Inflammatory macrophage treated with lipopolysaccharide for 1 hour (primary cell): ENCODE results near the gene TRERF1.

ENCODE experiments used
- DNase-seq, 2 donors: peaks; one replicate each; pipeline ENCODE4 v3.0.0-alpha.2; 2020 to 2022

The TRERF1 gene

DNA sequence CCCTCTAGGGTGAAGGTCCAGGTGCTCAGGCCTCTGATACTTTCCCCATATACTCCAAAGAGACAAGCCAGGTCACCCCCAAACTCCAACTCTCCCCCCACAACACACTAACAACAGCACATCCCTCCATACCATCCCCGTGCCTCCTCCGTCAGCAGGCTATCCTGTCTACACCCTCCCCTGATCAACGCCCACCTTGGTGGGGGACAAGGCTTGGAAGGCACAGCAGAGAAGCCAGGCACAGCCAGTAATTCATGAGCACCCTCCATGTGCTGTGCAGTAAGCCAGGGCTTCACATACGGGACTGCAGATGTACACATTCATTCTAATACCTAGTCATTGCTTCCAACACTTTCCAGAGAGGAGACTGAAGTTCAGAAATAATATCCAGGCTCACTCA, 57.6 kb downstream of the TRERF1 start:
- DNase-seq, result no peak

DNA sequence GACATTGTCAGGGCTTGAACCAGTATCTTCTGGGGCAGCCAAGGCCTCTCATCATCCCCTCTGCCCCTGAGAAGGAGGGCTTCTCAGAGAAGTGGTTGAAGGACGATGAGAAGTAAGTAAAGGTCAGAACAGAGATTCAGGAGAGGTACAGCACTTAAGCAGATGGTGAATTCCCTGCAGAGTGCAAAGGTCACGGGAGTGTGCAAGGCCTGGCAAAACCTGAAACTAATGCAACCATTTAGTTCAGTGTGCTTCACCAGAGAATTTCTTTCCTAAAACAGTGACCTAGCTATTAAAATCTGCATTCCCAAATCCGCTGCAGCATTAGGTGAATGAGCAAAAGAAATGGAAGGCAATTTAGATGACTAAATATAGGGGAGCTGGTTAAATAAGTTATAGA, 58.4 kb downstream of the TRERF1 start:
- no peak for DNase-seq

DNA sequence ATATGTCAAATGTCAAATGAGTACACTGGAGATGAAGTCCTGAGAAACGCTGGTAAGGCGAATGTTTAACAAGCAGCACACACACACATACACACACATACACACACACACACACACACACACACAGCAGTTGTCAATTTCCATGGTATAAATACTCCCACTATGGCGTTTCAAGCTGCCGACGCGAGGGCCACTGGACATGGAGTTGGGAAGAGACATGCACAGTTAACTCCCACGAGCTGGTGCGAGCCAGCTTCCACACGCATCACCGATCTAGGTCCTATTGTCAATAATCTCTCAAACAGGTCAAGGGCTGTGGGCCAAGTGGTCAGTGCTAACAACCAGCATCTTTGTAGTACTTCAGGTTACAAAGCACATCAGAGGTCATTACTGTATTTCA, 58.9 kb downstream of the TRERF1 start:
- no peak for DNase-seq

DNA sequence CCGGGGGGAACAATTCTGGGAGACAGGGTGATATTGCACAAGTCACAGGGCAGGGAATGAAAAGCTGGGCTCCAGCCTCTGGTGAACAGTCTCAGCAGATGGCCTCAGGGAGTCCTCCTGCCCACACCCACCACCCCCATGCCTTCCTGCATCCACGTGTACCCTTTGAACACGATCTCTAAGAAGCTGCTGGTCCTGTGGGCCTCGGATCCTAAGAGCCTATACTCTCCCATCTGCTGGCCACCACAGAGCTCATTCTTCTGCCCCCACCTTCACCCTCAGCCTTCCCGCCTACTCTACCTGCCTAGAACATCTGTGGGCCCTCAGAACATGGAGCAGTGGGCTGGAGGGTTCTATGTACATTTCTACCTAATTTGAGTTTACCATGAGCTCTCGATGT, 60.3 kb downstream of the TRERF1 start:
- no peak for DNase-seq

DNA sequence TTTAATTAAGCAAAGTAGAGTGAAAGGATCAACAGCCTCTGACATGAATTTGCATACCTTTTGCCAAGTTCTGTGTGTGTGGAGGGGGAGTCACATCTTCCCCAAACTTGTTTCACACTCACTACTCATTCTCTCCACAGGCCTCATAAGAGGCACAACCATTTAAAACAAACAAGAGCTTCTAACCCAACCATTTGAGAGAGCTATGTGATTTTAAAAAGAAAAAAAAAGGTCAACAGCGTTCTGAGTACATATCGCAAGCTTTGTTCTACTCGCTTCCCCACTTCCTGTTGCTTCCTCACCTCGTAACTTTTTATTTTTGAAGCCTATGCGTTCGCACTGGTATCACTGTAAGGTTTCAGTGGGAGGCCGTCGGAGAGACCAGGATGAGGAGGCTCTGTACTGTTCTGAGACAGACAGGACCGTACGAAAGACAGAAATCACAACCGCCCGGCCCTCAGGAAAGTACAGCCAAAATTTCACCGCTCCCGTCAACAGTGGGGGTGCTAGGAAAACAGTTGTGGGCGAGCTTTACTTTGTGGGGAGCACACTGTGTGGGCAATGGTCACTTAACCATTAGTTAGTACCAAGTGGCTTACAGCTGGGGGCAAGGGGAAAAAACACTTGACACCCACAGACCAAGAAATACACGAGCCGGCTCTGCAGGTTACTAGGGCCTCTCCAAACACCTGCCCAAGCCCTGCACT, 61.3 kb downstream of the TRERF1 start:
- no peak for DNase-seq

DNA sequence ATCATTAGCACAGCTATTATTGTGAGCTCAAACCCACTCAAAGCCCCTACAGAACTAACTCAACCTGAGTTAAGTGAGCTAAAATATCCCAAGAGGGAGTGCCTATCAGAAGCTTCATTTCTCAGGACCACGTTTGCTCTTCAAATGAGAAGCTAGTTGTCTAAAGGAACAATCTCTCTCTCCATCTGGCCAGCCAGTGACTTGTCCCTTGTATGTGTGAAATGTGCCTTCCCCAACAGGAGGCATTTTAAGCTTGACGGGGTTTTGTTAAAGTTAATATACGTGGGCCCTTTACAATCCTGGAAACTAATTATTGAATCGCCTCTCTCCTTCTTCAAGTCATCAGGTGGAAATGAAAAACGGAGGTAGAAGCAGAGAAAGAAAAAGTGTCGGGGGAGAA, 62.0 kb downstream of the TRERF1 start:
- DNase-seq, result no peak

DNA sequence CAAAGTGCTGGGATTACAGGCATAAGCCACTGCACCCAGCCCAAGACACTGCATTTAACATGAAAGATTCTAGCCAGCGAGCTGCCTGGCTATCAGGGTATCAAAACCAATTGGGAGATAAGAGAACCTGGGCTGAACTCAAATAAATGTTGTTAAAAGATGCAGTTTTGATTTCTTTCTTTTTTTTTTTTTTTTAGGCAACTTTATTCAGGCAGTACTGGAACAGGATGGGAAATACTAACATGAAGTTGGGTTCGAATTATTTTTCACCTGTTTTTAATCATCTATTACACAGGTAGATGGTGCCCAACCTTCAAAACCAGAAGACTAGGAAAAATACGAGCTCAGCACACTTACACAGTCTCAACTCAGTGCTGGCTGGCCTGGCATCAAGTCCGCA, 63.7 kb downstream of the TRERF1 start:
- DNase-seq, result no peak

DNA sequence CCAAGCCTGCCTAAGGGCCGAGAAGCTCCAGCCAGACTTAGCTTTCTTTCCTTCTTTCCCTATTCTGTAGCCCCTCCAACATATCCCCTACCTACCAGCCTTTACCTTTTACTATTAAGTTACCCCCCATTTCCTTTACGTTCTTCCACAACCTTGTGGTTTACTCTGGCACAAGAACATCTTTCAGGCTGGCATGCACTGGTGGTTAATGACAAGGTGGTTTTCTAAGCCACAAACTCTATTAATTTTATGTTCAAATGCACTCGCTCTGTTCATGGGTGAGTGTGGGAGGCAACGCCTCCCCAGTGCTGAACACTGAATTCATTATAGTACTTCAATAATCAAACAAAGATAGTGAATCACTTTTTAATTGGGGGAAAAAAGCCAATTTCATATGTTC, 64.4 kb downstream of the TRERF1 start:
- DNase-seq, result no peak

DNA sequence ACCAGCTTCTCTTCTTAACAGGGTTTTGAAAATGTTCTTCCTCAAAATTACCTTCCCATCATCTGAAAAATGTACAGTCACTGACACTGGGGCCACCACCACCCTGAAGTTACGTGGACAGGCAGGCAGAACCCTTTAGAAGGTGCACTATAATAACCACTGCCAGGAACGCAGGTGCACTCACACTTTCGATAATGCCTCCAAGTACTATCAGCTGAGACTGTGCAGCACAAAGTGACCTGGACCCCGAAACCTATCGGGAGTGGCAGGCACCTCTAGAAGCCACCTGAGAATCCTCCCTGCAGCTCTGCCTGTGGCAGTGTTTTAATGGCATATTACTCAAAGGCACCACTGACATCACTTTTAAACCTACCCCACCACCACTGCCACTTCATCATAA, 66.4 kb downstream of the TRERF1 start:
- no peak for DNase-seq

DNA sequence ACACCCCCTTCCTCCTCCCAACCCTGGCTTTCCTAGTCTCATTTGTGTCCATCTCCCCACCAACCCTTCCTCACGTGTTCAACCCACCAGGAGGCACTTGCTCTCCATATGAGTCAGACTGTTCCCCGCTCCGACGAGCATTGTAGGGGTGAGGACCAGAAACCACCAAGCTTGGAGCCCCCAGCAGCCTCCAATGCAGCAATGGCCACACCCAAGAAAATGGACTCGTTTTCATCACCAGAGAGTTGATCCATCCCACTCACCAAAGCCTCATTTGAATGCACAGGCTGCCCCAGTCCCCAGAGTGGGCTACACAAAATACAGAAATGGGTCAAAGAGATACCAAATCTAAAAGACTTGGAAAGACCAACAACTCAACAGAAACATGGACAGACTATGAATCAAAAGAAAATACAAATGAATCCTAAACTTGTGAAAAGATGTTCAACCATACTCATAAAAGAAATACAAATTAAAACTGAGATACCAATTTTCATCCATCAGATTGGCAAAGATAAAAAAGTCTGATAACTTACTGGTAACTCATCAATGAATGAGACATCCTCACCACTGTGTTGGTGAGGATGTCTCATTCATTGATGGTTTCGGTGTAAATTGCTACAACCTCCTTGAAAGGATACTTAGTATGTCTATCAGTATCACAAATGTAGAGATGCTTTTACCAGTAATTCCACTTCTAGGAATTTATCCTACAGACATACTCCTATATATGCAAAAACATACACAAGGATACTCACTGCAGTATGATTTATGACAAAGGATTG, 68.1 kb downstream of the TRERF1 start:
- DNase-seq, result no peak

DNA sequence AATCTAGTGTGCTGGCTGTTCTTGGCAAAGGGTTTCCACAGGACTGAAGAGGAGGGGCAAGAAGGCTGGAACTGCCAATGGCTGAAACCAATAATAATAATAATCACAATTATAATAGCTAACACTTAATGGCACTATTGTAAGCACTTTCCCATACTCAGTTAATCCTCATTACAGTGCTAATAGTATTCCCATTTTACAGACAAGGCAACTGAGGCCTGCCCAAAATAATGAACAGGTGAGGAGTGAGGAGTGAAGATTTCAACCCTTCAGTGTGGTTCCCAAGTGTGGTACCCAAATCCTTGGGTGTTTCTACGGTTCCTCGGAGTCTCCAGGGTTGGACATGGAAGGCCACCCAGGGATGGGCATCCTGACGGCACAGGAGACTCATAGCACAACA, 69.9 kb downstream of the TRERF1 start:
- no peak for DNase-seq

DNA sequence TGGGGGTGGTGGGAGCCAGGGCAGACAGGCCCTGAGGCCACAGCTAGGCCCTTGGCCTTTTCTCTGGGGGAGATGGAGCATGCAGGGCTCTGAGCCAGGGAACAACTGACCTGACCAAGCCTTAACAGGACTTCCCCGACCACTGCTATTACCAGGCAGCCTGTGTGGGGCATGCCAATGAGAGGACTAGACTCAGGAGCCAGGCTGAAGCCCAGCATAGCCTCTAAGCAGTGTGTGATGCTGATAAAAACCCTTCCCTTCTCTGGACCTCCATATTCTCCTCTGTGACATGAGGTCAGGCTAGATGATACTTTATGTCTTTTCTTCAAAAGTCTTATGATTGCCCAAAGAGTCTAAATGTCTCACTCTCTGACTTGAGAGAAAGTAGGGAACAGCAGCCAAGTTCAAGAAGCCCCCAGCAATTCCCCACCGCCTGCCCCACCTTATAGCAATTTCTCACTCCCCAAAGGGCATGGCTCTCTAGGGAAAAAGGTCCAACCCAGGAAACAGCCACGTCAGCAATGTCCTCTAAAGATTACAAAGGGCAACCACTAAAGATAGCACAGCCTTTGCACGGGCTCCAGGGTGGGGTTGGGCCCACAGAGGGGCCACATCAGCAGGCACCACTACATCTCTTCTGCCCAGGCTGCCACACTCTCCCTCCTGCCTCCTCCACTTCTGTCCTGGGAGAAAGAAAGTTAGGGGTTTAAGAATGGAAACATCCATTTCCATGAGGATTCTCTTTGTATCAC, 71.3 kb downstream of the TRERF1 start:
- no peak for DNase-seq

DNA sequence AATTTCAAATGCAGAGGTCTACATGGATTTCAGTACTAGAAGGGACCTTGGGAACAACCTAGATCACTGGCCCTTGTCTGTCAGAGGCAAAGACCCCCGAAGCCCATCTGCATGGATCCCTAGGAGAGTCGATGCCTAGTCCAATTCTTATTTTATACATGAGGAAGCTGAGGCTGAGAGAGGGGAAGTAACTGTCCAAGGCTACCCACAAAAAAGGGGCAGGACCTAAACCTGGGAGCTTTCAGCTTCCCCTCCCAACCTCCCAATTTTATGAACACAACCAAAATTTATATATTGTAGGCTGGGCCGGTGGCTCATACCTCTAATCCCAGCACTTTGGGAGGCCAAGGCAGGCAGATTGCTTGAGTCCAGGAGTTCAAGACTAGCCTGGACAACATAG, 73.2 kb downstream of the TRERF1 start:
- DNase-seq, result peak in 1 of 2 donors; percentile 64

DNA sequence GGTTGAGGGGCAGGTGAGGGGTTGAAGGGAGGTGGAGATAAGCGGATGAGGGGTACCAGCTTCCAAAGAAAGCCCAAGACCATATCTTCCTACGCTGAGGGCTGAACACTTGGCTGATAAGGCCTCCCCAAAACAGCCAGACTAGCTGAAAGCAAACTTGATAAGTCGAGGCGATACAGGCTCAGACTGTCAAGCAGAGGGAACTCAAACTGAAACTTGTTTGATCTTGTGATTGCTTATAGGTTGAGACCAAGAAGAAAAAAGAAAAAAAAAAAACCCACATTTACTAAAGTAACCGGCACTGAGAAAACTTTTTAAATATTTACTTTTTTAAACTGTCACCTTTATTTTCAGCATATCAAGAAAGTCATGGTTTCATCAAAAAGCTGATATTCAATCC, 73.6 kb downstream of the TRERF1 start:
- no peak for DNase-seq

DNA sequence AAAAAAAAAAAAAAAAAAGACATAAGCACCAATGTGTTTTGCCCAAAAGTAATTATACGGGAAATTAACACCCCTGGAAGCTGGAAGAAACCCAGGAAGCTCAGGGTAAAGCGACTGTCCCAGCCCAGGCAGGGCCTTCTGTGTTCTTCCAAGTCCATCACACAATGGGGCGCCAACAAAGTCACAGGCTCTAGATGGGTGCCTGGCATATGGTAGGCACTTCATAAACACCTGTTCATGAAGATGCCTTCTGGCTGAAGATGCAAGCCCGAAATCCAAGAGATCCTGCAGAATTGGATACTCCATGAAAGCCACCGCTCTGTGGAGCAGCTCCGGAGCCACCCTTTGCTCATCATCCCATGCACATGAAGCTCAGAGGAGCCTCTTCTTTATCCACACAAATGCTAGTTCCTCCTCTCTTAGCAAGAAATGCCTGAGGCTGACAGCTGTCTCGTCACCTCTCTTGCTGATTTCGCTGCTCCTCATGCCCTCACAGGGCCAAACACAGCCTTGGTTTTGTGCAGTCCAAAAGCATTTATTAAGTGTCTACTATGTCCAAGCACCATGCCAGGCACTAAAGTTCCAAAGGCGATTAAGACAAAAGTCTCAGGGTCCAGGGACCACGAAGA, 76.6 kb downstream of the TRERF1 start:
- no peak for DNase-seq

DNA sequence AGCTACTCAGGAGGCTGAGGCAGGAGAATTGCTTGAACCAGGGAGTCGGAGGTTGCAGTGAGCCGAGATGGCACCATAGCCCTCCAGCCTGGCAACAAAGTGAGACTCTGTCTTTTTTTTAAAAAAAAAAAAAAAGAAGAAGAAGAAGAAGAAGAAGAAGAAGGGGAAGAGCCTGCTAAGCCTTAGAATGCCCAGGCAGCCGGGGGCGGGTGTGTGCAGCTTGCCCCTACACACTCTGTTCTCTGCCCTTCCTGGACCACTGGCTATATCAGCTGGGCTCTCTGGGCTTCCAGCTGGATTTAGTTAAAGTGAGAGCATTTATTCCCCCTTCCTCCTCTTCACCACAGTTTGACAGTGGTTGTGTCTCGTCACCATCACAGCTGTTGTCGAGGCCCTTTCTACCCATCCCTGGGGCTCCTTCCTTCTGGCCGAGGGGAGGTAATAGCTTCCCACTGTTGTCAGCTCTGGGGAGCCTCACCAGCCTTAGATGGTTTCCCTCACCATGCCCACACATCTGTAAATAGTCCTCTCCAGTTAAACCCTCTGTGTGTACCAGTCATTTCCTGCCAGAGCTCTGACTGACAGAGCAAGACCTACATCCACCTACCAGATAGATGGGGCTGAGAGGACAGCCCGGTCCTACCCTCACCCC, 77.6 kb downstream of the TRERF1 start:
- DNase-seq, result peak in 1 of 2 donors; percentile 38

DNA sequence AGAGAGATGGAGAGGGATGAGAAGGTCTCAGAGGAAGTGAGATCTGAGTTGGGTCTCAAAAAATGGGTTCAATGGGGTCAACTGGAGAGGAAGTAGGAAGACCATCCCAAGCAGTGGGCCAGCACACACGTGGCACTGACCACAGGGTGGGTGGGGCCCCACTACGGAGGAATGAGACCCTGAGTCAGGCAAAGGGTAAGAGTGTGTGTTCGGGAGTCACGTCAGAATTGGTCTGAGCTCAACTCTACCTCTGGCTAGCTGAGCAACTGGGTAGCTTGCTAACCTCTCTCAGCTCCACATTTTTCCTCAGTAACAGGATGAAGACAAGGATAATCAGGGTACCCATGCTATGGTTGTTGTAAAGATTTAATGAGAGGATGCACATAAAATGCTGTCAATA, 79.0 kb downstream of the TRERF1 start:
- no peak for DNase-seq

DNA sequence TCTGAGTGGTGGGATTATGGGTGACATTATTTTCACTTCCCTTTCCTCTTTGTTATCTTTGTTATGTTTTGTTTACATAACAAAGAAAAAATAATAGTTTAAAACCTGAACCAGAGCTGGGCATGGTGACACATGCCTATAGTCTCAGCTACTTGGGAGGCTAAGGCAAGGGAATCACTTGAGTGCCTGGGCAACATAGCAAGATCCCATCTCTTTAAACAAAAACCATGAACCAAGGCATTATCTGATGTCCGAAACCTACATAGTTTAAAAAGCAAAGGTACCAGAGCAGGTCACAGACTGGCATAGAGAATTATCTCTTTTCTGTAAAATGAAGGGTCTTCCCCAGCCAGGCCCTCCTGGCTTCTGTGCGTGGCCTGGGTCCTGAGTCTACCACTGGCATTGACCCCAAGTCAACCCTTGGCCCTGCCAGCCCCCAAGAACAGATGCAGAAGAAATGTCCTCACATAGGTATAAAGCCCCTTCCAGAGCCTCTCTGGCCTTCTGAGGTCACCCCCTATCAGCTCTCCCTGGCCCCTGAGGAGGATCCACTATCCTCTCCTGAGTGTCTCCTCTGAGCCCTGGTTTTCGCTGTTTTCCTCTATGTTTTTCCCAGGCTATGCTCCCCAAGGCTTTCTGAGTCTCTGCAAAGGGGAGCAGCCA, 81.3 kb downstream of the TRERF1 start:
- DNase-seq, result no peak

DNA sequence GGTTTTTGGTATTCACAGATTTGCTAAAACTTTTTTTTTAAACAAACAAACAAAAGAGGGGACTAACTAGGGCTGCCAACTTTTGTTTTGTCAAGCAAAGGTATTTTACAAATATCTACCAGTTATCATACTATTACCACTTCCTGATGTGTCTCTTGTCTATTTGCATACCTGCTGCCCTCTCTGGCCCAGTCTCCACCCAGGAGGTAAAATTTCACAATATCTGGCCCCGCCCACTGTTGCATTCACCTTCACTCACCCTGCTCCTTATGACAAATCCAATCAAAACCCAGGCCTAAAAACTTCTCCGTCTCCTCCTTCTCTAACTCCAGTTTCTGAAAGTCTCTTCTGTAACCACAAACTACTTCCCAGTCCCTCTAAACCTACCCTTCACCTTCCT, 82.2 kb downstream of the TRERF1 start:
- no peak for DNase-seq

DNA sequence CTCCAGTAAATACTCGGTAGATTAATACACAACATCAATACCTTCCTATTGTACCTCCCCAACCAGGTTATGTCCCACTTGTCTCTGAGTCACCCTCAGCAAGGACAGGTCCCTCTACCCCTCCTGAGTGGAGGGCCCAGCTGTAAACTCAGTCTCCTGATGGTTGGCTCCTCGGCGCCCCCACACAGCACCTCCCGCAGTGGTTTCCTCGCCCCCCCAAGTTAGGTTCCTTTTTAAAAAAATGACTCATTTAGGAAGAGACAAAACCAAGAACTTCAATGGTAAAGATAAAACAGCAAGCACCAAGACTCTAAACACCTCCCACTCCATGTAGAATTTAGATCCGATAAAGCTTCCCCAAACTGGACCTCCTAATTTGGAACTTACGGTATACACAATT, 83.5 kb downstream of the TRERF1 start:
- DNase-seq, result peak; percentile 54 to 72

DNA sequence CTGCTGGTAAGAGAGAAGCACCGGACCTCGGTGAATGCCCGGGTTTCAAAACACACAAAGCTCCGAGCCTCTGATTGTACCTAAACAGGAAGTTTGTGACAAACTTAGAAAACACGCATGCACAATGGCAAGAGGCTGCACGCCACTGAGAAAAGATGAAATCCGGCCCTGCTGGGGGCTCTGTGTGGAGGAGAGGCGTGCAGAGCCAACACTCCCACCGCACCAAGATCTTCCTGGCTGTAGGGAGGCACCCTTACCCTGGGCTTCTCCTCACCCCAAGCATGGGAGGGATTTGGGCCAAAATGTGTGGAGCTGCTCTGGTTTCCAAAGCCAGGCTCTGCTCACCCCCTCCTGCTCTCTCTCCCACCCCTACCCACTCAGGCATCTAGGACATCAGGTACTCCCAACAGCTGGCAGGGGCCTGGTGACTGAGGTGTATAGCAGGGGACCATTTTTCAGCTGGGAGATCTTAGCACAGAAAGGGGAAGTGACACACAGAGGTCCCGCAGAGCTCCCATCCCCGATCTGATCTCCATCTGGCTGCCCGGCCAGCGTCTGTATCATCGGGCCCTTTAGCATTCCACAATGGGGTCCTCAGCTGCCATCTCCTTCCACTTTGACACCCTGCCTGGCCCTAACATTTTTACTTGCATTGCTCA, 84.2 kb downstream of the TRERF1 start:
- DNase-seq, result peak; percentile 85 to 87

DNA sequence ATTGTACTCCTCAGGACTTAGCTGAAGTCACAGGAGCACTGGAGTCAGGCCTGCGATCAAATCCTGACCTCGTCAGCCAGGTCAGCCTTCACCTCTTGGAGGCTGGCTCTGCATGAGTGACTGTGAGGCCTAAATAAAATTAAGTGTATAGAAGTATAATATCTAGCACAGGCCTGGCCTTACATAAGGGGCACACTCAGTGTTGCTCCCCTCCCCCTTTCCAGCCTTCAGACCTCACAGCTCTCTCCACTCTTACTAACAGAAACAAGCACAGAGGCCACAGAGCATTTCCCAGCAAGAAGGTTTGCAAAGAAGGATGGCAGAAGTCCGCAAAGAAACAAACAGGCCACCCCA, 84.8 kb downstream of the TRERF1 start:
- DNase-seq, result no peak
